ENCODE results near the gene EBF4. TPM values are rescaled to one million over a fixed set of nuclear protein-coding genes. Genes with fewer than 3 reads are reported as not detected.

Gene EBF4
- total and polyA plus RNA-seq, 2 of the 8 experiments (the other 6 are each of a cell fraction or from before 2014, with no cell fraction given): 1.2 to 2.9 TPM

DNA sequence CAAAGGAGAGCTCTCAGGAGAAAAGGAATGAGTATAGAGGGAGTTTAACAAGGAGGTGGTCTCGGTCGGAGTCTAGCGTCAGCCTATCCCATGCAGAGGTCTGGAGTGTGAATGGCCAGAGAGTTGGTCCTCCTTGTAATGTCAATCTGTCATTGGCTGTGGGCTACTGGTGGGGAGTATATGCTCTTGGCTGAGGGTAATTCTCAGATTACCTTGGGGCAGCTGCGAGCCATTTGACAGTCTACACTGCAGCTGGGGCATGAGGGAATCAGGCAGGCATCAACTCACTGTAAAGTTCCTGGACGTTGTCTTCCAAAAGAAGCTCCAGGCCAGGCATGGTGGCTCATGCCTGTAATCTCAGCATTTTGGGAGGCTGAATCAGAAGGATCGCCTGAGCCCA, 48.1 kb downstream of the EBF4 start:
- no peak overlapping the region for H2BK20ac ChIP-seq (ENCODE audit: low read length)
- no peak overlapping the region for H4K5ac ChIP-seq (ENCODE audit: insufficient read length, low read depth, low read length)
- H3K4me3 ChIP-seq (ENCODE audit: extremely low read depth in 1 of 4, insufficient read depth in 2 of 4, low read depth in 3 of 4, low read length in 4 of 4): no peak overlapping the region
- no peak overlapping the region for H3K9ac ChIP-seq (replicated peaks in 1 of 4; ENCODE audit: extremely low read depth in 1 of 4, low read depth in 3 of 4, low read length in 3 of 4)
- H3K56ac ChIP-seq (replicated peaks; ENCODE audit: insufficient read length, low read depth, low read length): no peak overlapping the region
- no peaks in the 10 kb centered on the region for H3K9me3 ChIP-seq (ENCODE audit: insufficient read depth in 2 of 2, low read depth in 1 of 2, low read length in 1 of 2)
- no peak overlapping the region for H3K14ac ChIP-seq (ENCODE audit: insufficient read length)
- CTCF ChIA-PET (ENCODE audit: partially characterized antibody): interaction anchor here (0.7 to 18.6 kb wide), 12 partner anchors 10 to 111 kb away, joined by 3 to 286 read pairs (median 9); partner anchors contain the start of gene EBF4
- no peak overlapping the region for H3K4ac ChIP-seq (replicated peaks; ENCODE audit: insufficient read length, low read depth, low read length)
- POLR2A ChIA-PET (ENCODE audit: partially characterized antibody): interaction anchor here (0.7 to 0.8 kb wide), 2 partner anchors 20 to 60 kb away, joined by 3 read pairs; partner anchors contain the start of gene CPXM1
- H3K79me2 ChIP-seq (ENCODE audit: control insufficient read depth in 1 of 2, insufficient read depth in 2 of 2, low read length in 2 of 2): no peaks in the 10 kb centered on the region
- no peaks in the 10 kb centered on the region for H3K23me2 ChIP-seq (ENCODE audit: low read depth, low read length)
- H3K27me3 ChIP-seq (replicated peaks in 1 of 4; ENCODE audit: control insufficient read depth in 3 of 4, extremely low read depth in 1 of 4, insufficient read depth in 3 of 4, low read length in 3 of 4): peaks cover 0 to 18% (median 4%) of the 10 kb centered on the region in 4 experiments; a peak in 4 of 7 replicates
- no peak overlapping the region for H2BK120ac ChIP-seq (replicated peaks; ENCODE audit: low read depth, low read length)
- H2BK5ac ChIP-seq (ENCODE audit: low read depth, low read length): no peak overlapping the region
- TF ChIP-seq RAD21 (IDR thresholded peaks at IDR 0.05 in 1 of 2, conservative IDR thresholded peaks at IDR 0.05 in 1 of 2; ENCODE audit: low read depth in 2 of 2, low read length in 2 of 2): no peak
- no peak for TF ChIP-seq EP300 (IDR thresholded peaks at IDR 0.05; ENCODE audit: borderline replicate concordance in 1 of 2, low read depth in 2 of 2, low read length in 2 of 2)
- no peak for TF ChIP-seq ZNF274 (IDR thresholded peaks at IDR 0.05; ENCODE audit: borderline replicate concordance, extremely low read depth, low read length)
- no peak for TF ChIP-seq BACH1 (IDR thresholded peaks at IDR 0.05; ENCODE audit: low read length)
- TF ChIP-seq TAF1 (IDR thresholded peaks at IDR 0.05; ENCODE audit: low read depth, low read length): no peak
- TF ChIP-seq SAP30 (IDR thresholded peaks at IDR 0.05; ENCODE audit: insufficient read depth, insufficient replicate concordance, low read length): no peak
- DNase-seq (ENCODE audit: low read depth in 1 of 2, low spot score in 2 of 2) (no peak), FAIRE-seq (no peak)
- H3K23ac ChIP-seq (ENCODE audit: insufficient read length): no peak overlapping the region
- no peaks in the 10 kb centered on the region for H3K36me3 ChIP-seq (ENCODE audit: control insufficient read depth in 2 of 4, insufficient read depth in 4 of 4, low read length in 3 of 4)
- H3K4me2 ChIP-seq (ENCODE audit: insufficient read depth in 1 of 2, low read depth in 2 of 2, low read length in 2 of 2): no peak overlapping the region
- H3K18ac ChIP-seq (ENCODE audit: extremely low read depth, low read length): no peak overlapping the region
- no peak overlapping the region for H4K91ac ChIP-seq (replicated peaks; ENCODE audit: insufficient read length, low read length)
- H2BK12ac ChIP-seq (ENCODE audit: low read depth, low read length): no peak overlapping the region
- H2BK15ac ChIP-seq (ENCODE audit: low read length): no peak overlapping the region
- H2AK5ac ChIP-seq (ENCODE audit: low read depth, low read length): no peak overlapping the region
- no peak overlapping the region for H3K27ac ChIP-seq (ENCODE audit: low read depth, low read length)
- no peaks in the 10 kb centered on the region for H3K79me1 ChIP-seq (ENCODE audit: low read depth, low read length)
- H2AFZ ChIP-seq (ENCODE audit: low read length): no peak overlapping the region
- WGBS, 2 experiments (ENCODE audit: extremely low coverage in 1 of 2, insufficient coverage in 1 of 2, insufficient read length in 1 of 2, insufficient replicate concordance in 2 of 2, low coverage in 1 of 2, low lambda C conversion rate in 2 of 2, missing lambda C conversion rate in 1 of 2): 83% methylated on average over 6 of the region's 6 CpGs; no CpG with 5 or more reads in 1 of the 2 experiments
- no peak overlapping the region for H4K8ac ChIP-seq (ENCODE audit: extremely low read depth, insufficient read depth, low read length)
- H4K20me1 ChIP-seq (replicated peaks in 1 of 2; ENCODE audit: control insufficient read depth in 1 of 2, insufficient read depth in 2 of 2, low read length in 2 of 2): no peaks in the 10 kb centered on the region
- H3K4me1 ChIP-seq (replicated peaks in 1 of 4; ENCODE audit: control insufficient read depth in 3 of 4, insufficient read depth in 4 of 4, low read length in 3 of 4): peaks cover 2 to 9% (median 5%) of the 10 kb centered on the region in 4 experiments

Data from H1 (cell line).